AG09319 (cell line): ENCODE measurements around the gene THADA.

Source experiments
- DNase-seq: peaks from one replicate; pipeline ENCODE4 v3.0.0-alpha.2; 2010; ENCODE audit warnings: low read depth; ENCODE audit errors: extremely low read depth
- TF ChIP-seq, protein P1 (sequence below): IDR thresholded peaks from 2 replicates; pipeline ENCODE4 v1.5.1; 2011; ENCODE audit warnings: low read depth, mild to moderate bottlenecking, inconsistent platforms, low read length, moderate library complexity

THADA gene

DNA sequence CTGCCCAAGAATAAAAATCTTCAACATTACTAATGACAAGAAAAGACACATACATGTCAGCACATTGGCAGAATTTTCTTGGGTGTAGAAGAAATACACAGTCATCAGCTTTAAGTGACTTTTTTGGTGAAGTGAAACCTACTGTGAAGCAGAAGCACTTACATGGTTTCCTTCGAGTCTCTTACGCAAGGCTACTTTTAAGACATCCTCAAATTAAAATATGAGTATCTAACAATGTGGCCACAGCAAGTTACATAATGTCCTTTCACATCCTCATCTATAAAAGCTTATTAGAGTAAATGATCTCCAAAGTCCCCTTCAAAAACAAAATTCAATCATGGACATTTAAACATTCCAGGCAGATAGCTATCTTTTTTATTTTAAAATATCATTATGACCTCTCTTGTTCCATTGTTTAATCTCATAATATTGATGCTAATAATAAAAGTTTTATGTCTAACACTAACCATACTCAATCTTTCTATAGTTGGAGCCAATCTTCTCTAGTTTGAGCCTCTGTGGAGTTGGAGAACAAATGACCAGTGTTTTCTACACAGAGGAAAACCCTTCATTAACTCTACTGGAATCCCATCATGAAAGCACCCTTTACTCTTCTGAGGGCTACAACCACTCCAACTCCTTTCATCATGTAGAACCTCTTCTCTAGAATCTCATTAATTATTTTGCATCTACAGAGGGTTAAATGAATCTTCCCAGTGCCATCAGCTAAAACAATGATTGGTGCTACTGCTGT lies 187.3 kb downstream of the THADA start:
- DNase-seq, result no peak
- TF ChIP-seq, protein P1, sequence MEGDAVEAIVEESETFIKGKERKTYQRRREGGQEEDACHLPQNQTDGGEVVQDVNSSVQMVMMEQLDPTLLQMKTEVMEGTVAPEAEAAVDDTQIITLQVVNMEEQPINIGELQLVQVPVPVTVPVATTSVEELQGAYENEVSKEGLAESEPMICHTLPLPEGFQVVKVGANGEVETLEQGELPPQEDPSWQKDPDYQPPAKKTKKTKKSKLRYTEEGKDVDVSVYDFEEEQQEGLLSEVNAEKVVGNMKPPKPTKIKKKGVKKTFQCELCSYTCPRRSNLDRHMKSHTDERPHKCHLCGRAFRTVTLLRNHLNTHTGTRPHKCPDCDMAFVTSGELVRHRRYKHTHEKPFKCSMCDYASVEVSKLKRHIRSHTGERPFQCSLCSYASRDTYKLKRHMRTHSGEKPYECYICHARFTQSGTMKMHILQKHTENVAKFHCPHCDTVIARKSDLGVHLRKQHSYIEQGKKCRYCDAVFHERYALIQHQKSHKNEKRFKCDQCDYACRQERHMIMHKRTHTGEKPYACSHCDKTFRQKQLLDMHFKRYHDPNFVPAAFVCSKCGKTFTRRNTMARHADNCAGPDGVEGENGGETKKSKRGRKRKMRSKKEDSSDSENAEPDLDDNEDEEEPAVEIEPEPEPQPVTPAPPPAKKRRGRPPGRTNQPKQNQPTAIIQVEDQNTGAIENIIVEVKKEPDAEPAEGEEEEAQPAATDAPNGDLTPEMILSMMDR, result no peak

DNA sequence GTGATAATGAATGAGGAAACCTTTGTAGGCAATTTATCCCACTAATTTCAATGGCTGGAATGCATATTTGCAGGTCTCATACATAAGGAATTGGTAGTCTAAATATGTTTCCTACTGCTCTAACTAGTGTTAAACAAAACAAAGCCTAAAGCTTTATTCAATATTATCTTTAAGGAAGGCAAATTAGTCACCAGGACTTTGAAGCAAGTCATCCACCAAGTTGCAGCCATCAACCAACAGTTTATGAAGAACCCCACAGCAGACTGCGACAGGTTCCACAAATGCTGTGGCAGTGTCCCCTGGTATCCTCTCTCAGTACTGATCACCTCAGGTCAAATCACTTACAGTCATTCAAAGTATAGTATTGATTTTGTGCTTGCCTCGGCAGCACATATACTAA lies 187.9 kb downstream of the THADA start:
- no peak for DNase-seq
- TF ChIP-seq, protein P1, result no peak

DNA sequence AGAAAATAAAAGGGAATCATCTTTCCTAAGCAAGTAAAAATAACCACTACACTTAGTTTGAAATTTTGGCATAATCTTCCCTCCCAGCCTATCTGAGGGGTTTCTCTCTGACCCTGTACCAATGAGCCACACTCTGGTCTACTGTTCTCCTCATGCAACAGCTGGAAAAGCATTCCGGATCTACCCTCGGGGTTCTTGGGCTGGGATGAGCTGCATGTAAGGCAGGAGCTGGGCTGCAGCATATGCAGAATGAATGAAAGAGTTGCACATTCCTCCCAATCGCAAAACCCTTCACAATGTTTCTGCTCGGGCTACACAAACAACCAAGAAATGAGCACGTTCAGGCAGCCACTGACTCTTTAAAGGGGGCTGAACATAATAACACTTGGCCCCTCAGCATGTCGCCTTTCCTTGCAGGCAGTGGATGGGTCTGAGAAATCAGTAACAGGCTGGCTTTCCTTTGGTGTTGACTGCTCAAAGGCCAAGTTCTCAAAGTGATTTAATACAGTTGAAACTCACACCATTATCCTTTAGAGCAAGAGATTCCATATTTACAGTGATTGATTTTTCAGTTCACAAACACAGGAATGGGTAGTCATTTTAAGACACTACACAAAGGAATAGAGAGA lies 189.1 kb downstream of the THADA start:
- DNase-seq, result no peak
- TF ChIP-seq, protein P1, result no peak

DNA sequence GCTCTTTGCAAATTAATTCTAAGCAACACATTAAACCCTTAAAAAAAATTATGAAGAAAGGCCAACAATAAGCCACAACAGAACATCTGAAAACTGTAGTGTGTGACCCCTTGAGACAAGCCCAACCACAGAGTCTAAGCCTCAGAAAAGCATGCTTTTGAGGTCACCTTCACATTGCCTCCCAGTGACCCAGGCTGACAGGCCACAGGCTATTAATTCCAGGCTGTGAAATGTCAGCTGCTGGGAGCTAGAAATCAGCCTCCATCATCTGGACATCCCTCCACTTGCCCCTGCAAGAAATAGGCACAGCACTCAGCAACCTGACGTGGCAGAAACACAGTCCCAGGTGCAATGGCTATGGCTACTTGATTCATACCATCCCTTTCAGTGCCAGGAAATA lies 190.0 kb downstream of the THADA start:
- DNase-seq, result no peak
- TF ChIP-seq, protein P1, result no peak

DNA sequence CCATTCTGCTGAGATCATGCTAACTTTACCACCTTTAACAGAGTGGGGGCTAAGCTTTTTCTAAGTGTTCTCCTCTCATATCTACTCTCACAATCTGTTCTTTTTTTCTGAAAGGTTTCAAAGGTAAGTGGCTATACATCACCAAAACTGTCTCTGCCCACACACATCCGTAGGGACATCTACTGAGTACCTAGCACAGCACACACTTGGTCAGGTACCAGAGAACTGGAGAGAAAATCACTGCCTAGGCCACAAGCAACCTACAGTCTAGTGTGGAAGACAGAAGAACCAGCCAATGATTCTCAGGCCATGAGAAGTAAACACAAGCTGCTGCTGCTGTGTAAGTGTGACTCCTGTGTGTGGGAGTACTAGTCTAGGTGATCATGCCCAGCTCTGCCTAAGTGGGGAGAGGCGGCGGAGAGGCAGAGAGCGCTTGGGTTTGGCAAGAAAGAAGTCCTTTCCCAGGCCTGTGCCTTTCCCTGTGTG lies 193.3 kb downstream of the THADA start:
- TF ChIP-seq, protein P1, result no peak
- no peak for DNase-seq

DNA sequence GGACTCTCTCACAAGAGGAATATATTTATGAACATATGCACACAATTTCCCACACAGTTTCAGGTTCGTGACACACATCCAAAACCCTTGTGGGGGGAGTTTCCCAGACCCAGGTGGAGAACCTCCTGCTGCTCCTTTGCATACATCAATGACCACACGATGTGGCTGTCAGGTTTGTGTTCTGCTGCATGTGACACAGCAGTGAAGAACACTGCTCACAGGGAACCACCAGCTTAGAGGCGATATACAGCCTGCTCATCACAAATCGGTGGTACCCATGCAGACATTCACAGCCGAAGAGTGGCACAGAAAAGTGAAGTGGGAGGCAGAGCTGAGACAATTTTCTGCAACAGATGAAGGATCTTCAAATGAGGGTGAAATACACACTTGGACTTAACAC lies 193.8 kb downstream of the THADA start:
- DNase-seq, result no peak
- TF ChIP-seq, protein P1, result no peak

DNA sequence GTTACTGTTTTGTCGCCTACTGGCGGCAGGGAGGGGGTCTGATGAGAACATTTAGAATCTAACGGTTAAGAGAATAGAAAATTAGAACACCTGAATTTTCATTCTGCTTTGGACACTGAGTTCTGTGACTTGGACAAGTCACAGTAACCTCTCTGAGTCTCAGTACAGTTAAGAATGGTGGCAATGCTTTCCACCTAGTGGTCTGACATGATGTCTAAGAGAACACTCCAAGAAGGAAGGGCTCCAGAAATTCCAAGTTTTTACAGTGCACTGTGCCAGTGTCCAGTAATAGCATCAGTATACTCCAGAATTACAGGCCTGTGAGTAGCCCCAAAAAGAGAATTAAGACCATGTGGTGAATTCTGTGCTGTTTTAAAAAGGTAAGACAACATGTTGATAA lies 195.3 kb downstream of the THADA start:
- no peak for DNase-seq
- TF ChIP-seq, protein P1, result peak; percentile 17
